ENCODE results near the gene KCNA2.

The KCNA2 gene

GRCh38 chr1:110617589-110617988 is 11.4 kb upstream of the KCNA2 start:
- no peaks in the 10 kb centered on the region for H3K9me3 ChIP-seq
- H3K4me1 ChIP-seq (ENCODE audit: control insufficient read depth in 1 of 2, insufficient read depth in 1 of 2, low read depth in 1 of 2, low read length in 1 of 2) = peaks cover 7 to 17% of the 10 kb centered on the region in 2 experiments
- no peak overlapping the region for H3K27ac ChIP-seq
- no peak for TF ChIP-seq CTCF (IDR thresholded peaks at IDR 0.05)
- no peaks in the 10 kb centered on the region for H3K36me3 ChIP-seq
- H3K27me3 ChIP-seq = peaks cover 80% of the 10 kb centered on the region
- H3K4me3 ChIP-seq (ENCODE audit: low read depth in 1 of 2, low read length in 1 of 2) = no peak overlapping the region

- H3K9me3 ChIP-seq = no peaks in the 10 kb centered on the region
- peaks cover 7 to 18% of the 10 kb centered on the region in 2 experiments for H3K4me1 ChIP-seq (ENCODE audit: control insufficient read depth in 1 of 2, insufficient read depth in 1 of 2, low read depth in 1 of 2, low read length in 1 of 2)
- H3K27ac ChIP-seq = no peak overlapping the region
- TF ChIP-seq CTCF (IDR thresholded peaks at IDR 0.05) = no peak
- peaks cover 84% of the 10 kb centered on the region for H3K27me3 ChIP-seq
- H3K36me3 ChIP-seq = no peaks in the 10 kb centered on the region
- no peak overlapping the region for H3K4me3 ChIP-seq (ENCODE audit: low read depth in 1 of 2, low read length in 1 of 2)
Observed at GRCh38 chr1:110617116-110617515, 11.0 kb upstream of the KCNA2 start.

GRCh38 chr1:110616587-110616986 is 10.4 kb upstream of the KCNA2 start:
- H3K36me3 ChIP-seq = no peaks in the 10 kb centered on the region
- H3K4me1 ChIP-seq (ENCODE audit: control insufficient read depth in 1 of 2, insufficient read depth in 1 of 2, low read depth in 1 of 2, low read length in 1 of 2) = peaks cover 7 to 20% of the 10 kb centered on the region in 2 experiments
- peaks cover 86% of the 10 kb centered on the region for H3K27me3 ChIP-seq
- H3K4me3 ChIP-seq (ENCODE audit: low read depth in 1 of 2, low read length in 1 of 2) = no peak overlapping the region
- H3K27ac ChIP-seq = no peak overlapping the region
- TF ChIP-seq CTCF (IDR thresholded peaks at IDR 0.05) = no peak
- no peaks in the 10 kb centered on the region for H3K9me3 ChIP-seq

GRCh38 chr1:110615548-110616130 is 9.5 kb upstream of the KCNA2 start:
- Histone ChIP-seq H3K36me3 (no peaks in the 10 kb centered on the region), H3K9me3 (no peaks in the 10 kb centered on the region), H3K4me3 (ENCODE audit: low read depth in 1 of 2, low read length in 1 of 2) (no peak overlapping the region), H3K27me3 (peaks cover 79% of the 10 kb centered on the region), H3K4me1 (ENCODE audit: control insufficient read depth in 1 of 2, insufficient read depth in 1 of 2, low read depth in 1 of 2, low read length in 1 of 2) (peaks cover 7 to 20% of the 10 kb centered on the region in 2 experiments), H3K27ac (no peak overlapping the region)
- no peak for TF ChIP-seq CTCF (IDR thresholded peaks at IDR 0.05)

DNA sequence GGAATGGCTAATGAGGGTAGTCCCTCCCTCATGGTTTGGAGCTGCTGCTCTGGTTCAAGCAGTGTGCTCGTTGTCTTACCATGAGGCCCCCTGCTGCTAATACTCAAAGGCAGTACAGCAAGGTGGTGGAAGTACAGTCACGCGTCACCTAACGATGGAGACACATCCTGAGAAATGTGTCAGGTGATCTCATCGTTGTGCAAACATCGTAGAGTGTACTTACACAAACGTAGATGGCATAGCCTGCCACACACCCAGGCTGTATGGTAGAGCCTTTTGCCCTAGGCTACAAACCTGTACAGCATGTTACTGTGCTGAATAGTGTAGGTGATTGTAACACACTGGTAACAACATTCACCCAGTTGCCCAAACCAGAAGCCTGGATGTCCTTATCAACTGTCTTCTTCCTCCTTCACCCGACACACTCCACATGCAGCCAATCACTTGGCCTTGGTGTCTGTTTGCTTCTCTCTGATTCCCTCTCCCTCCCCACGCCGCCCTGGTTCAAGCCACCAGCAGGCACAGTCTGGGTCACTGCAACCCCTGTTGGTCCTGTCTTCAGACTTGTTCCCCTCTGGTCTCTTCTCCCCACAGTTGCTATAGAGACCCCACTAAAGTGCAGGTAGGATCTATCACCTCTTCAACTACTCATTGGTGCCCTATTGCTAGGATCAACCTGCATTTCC is 6.0 kb upstream of the KCNA2 start:
- no peak for TF ChIP-seq CTCF (IDR thresholded peaks at IDR 0.05)
- Histone ChIP-seq H3K27ac (no peak overlapping the region), H3K4me1 (ENCODE audit: control insufficient read depth in 1 of 2, insufficient read depth in 1 of 2, low read depth in 1 of 2, low read length in 1 of 2) (peaks cover 0 to 3% of the 10 kb centered on the region in 2 experiments), H3K27me3 (peaks cover 85% of the 10 kb centered on the region), H3K9me3 (no peaks in the 10 kb centered on the region), H3K36me3 (no peaks in the 10 kb centered on the region), H3K4me3 (ENCODE audit: low read depth in 1 of 2, low read length in 1 of 2) (no peak overlapping the region)
